Body of pancreas (tissue), 4 donors: ENCODE measurements around the gene PIEZO2. TPM values are rescaled to one million over a fixed set of nuclear protein-coding genes. Genes with fewer than 3 reads are reported as not detected.

Source experiments
- ATAC-seq: fragments of 150-250 bp; one replicate; pipeline ENCODE4 v1.9.1; 2016
- DNase-seq, 4 donors: peaks; one replicate each; pipeline ENCODE4 v3.0.0-alpha.2; 2019
- H3K27ac ChIP-seq, 4 donors: fragments of 200-600 bp; sonication (generic); 1 replicate in 3 of 4; 2 replicates in 1 of 4; pipeline versions ENCODE4 v1.5.1 to v1.6.1; 2016 to 2019; ENCODE audit warnings: mild to moderate bottlenecking in 1 of 4, mixed read lengths in 1 of 4, moderate library complexity in 1 of 4
- H3K27me3 ChIP-seq, 2 donors: fragments of 200-600 bp; sonication (generic); one replicate each; pipeline ENCODE4 v1.6.0; 2016; ENCODE audit warnings: mild to moderate bottlenecking in 1 of 2
- H3K36me3 ChIP-seq, 2 donors: fragments of 200-600 bp; sonication (generic); replicated peaks in 1 of 2; 2 replicates each; pipeline ENCODE4 v1.5.1; 2016; ENCODE audit warnings: low read depth in 2 of 2; ENCODE audit not compliant: insufficient read depth in 1 of 2
- H3K4me1 ChIP-seq: fragments of 200-600 bp; sonication (generic); one replicate; pipeline ENCODE4 v1.6.0; 2016
- H3K4me3 ChIP-seq, 2 donors: fragments of 200-600 bp; sonication (generic); 1 replicate in 1 of 2; 2 replicates in 1 of 2; pipeline ENCODE4 v1.5.1; 2016 to 2019
- H3K9me3 ChIP-seq, 3 donors: fragments of 200-600 bp; sonication (generic); 1 replicate in 2 of 3; 2 replicates in 1 of 3; pipeline ENCODE4 v1.5.1; 2016
- POLR2A ChIP-seq, 3 donors: fragments of 450-650 bp; IDR thresholded peaks; one replicate each; pipeline ENCODE4 v1.6.1; 2016; ENCODE audit warnings: antibody characterized with exemption in 3 of 3, mild to moderate bottlenecking in 2 of 3
- WGBS, 2 donors: methylation state at CpG; one replicate each; pipeline ENCODE4 v1.1.5; 2017; 5-methylcytosine and 5-hydroxymethylcytosine counted together
- intact Hi-C: fragments of 100-400 bp; cut with DNase I; formaldehyde crosslinking; loops from one replicate; pipeline ENCODE4 v1.15.1; 2023
- total RNA-seq, 2 donors: library from RNA; depleted of rRNA; stranded (reverse); fragments of >200 nt; gene quantifications; one replicate each; pipeline ENCODE4 v1.1.0, GENCODE V29; 2016
- TF ChIP-seq, protein P1 (sequence below), 7 experiments: fragments of 450-650 bp in 4 of 7; fragments of 200-600 bp in 3 of 7; sonication (generic) in 3 of 7; IDR thresholded peaks; one replicate each; pipeline ENCODE4 v1.5.1; 2016 to 2019; ENCODE audit warnings: antibody characterized with exemption in 7 of 7

PIEZO2 gene
- total RNA-seq, 2 donors from 2014 or later, result 0.33 to 40.7 TPM

DNA sequence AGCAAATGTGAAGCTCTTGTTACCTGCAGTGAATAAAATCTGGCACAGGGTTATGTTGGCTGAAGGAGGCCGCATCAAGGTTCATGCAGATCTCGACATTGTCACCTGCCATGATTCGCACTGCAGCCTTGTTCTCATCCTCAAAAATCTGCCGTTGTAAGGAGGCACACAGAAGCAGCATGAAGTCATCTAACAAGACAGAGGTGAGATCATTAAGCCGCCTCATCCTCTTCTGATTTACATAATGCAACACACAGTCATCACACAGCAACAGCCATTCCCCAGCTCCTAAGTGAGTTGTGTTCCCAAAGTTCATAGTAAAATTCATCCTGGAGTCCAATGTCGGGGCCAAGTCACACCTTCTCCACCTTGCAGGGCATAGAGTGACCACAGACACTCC lies 391.4 kb downstream of the PIEZO2 start:
- no peak for ATAC-seq
- intact Hi-C loops, result no loop called here
- 72 to 78% methylated on average over 6 of the region's 6 CpGs for WGBS, 2 donors

DNA sequence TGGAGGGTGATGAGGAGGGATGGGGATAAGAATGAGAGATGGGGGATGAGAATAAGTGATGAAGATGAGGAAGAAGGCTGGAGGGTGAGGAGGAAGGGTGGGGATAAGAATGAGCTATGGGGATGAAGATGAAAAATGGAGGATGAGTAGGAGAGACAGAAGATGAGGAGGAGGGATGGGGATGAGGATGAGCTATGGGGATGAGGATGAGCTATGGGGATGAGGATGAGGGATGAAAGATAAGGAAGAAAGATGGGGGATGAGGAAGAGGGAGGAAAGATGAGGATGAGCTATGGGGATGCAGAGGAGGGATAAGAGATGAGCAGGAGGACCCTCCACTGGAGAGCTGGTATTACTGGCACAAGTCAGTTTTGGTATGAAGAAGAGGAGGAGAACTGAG lies 392.0 kb downstream of the PIEZO2 start:
- Histone ChIP-seq H3K27me3 (no peaks in the 10 kb centered on the region), H3K9me3 (no peaks in the 10 kb centered on the region), H3K4me3 (no peak overlapping the region), H3K27ac (no peak overlapping the region), H3K4me1 (no peaks in the 10 kb centered on the region), H3K36me3 (no peaks in the 10 kb centered on the region)
- DNase-seq, result no peak
- intact Hi-C loops, result no loop called here
- no peak for TF ChIP-seq POLR2A (IDR thresholded peaks at IDR 0.05)
- TF ChIP-seq, protein P1, sequence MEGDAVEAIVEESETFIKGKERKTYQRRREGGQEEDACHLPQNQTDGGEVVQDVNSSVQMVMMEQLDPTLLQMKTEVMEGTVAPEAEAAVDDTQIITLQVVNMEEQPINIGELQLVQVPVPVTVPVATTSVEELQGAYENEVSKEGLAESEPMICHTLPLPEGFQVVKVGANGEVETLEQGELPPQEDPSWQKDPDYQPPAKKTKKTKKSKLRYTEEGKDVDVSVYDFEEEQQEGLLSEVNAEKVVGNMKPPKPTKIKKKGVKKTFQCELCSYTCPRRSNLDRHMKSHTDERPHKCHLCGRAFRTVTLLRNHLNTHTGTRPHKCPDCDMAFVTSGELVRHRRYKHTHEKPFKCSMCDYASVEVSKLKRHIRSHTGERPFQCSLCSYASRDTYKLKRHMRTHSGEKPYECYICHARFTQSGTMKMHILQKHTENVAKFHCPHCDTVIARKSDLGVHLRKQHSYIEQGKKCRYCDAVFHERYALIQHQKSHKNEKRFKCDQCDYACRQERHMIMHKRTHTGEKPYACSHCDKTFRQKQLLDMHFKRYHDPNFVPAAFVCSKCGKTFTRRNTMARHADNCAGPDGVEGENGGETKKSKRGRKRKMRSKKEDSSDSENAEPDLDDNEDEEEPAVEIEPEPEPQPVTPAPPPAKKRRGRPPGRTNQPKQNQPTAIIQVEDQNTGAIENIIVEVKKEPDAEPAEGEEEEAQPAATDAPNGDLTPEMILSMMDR (IDR thresholded peaks at IDR 0.05), result no peak
- ATAC-seq, result no peak

More for the DNA sequence above, 391.4 kb downstream of the PIEZO2 start:
- Histone ChIP-seq H3K4me1 (no peaks in the 10 kb centered on the region), H3K9me3 (no peaks in the 10 kb centered on the region), H3K27ac (no peak overlapping the region), H3K27me3 (no peaks in the 10 kb centered on the region), H3K4me3 (no peak overlapping the region), H3K36me3 (no peaks in the 10 kb centered on the region)
- TF ChIP-seq POLR2A (IDR thresholded peaks at IDR 0.05), result no peak
- TF ChIP-seq, protein P1 (IDR thresholded peaks at IDR 0.05), result no peak
- no peak for DNase-seq

DNA sequence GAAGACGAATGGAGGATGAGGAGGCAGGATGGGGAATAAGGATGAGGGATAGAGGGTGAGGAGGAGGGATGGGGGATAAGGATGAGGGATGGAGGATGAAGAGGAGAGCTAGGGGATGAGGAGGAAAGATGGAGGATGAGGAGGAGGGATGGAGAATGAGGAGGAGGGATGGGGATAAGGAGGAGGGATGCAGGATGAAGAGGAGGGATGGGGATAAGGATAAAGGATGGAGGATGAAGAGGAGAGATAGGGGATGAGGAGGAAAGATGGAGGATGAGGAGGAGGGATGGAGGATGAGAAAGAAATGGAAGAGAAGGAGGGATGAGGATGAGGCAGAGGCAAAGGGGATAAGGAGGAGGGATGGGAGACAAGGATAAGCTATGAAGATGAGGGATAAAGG lies 393.5 kb downstream of the PIEZO2 start:
- H3K4me3 ChIP-seq, result no peak overlapping the region
- no peak overlapping the region for H3K27ac ChIP-seq
- no peaks in the 10 kb centered on the region for H3K9me3 ChIP-seq
- no peak for TF ChIP-seq POLR2A (IDR thresholded peaks at IDR 0.05)
- TF ChIP-seq, protein P1 (IDR thresholded peaks at IDR 0.05), result no peak
- intact Hi-C loops, result no loop called here
- ATAC-seq, result no peak
- H3K27me3 ChIP-seq, result no peaks in the 10 kb centered on the region
- no peak for DNase-seq
- H3K4me1 ChIP-seq, result no peaks in the 10 kb centered on the region
- H3K36me3 ChIP-seq, result no peaks in the 10 kb centered on the region
- WGBS, 2 donors, result 20 to 45% methylated on average over 1 of the region's 1 CpG

DNA sequence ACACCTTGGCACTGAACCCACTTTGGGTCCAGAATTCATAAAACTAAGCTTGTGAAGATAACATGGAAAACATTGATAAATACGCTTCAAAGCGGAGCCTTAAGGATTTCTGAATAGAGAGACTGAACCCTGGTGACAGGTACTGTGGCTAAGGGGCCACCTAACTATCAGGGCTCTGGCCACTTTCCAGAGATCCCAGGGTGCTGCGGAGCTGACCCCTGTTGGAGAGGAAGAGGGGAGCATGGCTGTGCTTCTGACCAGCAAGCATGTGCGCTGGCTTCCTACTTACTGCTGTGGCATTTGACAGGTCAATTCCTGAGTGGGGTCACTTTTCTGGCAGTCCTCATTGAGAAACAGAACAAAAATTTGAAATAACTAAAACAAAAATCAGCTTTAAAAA lies 395.2 kb downstream of the PIEZO2 start:
- intact Hi-C loops, result no loop called here
- DNase-seq (no peak), ATAC-seq (no peak)
- TF ChIP-seq POLR2A (IDR thresholded peaks at IDR 0.05), result no peak
- TF ChIP-seq, protein P1 (IDR thresholded peaks at IDR 0.05), result no peak
- Histone ChIP-seq H3K4me1 (no peaks in the 10 kb centered on the region), H3K9me3 (no peaks in the 10 kb centered on the region), H3K27me3 (no peaks in the 10 kb centered on the region), H3K4me3 (no peak overlapping the region), H3K36me3 (no peaks in the 10 kb centered on the region), H3K27ac (no peak overlapping the region)
- WGBS, 2 donors, result 55 to 64% methylated on average over 3 to 4 of the region's 4 CpGs

DNA sequence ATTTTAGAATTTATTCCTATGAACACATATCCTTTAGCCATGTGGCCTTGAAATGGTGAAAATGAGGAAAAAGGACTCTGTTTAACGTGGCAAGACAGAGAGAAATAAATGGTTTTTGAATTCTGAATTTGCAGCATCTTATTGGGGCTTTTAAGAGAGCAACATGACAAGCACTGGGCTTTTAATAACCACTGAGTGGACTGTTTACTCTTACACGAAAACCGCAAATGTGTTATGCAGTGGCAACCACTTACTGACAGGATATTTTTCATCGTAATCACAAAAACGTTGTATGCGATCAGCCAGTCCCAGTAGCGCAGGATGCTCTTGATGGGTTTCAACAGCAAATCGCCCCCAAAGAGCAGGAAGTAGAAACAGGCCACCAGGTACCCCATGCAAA lies 397.0 kb downstream of the PIEZO2 start:
- no peak for TF ChIP-seq POLR2A (IDR thresholded peaks at IDR 0.05)
- TF ChIP-seq, protein P1 (IDR thresholded peaks at IDR 0.05), result no peak
- Histone ChIP-seq H3K4me1 (no peaks in the 10 kb centered on the region), H3K36me3 (no peaks in the 10 kb centered on the region), H3K27me3 (no peaks in the 10 kb centered on the region), H3K27ac (no peak overlapping the region), H3K9me3 (no peaks in the 10 kb centered on the region), H3K4me3 (no peak overlapping the region)
- 58 to 75% methylated on average over 8 of the region's 8 CpGs for WGBS, 2 donors
- DNase-seq (no peak), ATAC-seq (no peak)
- intact Hi-C loops, result no loop called here
